Endometrial microvascular endothelial cells (primary cell): ENCODE results near the gene OXSR1. TPM values are rescaled to one million over a fixed set of nuclear protein-coding genes. Genes with fewer than 3 reads are reported as not detected.
"Not testable (repeated sequence)": the region's sequence is repeated elsewhere in the genome, so short reads cannot be mapped to it uniquely, and the experiment has no call there.

Source experiments
- in situ Hi-C: cut with HindIII; loops from 2 replicates; pipeline ENCODE4 v1.10.0; 2017; ENCODE audit warnings: low sequenced_read_pairs, low pct_unique_long_range_greater_than_20kb; ENCODE audit errors: inconsistent ontology term
- total RNA-seq: library from RNA; depleted of rRNA; stranded (reverse); fragments of >200 nt; gene quantifications from one replicate; pipeline ENCODE4 v1.2.3, GENCODE V29; 2015; ENCODE audit errors: inconsistent ontology term

The OXSR1 gene
- total RNA-seq, 1 donor from 2014 or later: 31.7 TPM

DNA sequence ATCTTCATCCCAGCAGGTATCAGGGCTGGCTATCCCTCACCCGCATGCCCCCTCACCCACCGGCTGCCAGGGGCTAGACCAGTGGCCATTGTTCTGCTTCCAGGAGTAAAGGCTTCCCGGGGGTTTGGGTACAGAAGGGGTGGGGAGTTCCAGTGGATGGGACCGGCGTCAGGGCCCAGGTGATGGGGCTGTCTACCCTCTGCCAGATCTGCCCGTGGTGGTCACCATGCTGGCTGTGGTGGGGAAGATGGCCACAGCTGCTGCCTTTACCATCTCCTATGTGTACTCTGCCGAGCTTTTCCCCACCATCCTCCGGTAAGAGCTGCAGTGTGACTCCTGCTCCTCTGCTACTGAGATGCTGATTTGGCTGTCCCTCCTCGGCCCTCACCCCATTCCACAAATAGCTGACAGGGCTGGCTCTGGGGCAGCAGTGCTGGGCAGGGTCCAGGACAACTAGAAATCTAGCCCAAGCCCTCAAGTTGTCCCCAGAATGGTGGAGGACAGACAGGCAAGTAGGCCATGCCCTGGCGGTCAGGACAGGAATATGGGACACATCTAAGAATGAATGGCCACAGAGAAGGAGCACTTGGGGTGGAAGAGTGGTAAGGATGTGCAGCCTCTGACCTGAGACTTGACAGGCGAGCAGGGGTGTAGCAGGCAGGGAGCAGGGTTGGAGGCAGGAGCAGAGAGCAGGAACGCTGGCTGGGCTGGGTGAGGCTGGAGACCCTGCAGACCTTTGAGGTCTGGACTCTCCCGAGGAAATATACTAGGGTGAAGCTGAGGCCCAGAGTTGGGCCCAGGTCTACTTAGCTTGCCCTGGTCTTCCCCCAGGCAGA, 111.0 kb downstream of the OXSR1 start:
- in situ Hi-C loops: no loop called here

DNA sequence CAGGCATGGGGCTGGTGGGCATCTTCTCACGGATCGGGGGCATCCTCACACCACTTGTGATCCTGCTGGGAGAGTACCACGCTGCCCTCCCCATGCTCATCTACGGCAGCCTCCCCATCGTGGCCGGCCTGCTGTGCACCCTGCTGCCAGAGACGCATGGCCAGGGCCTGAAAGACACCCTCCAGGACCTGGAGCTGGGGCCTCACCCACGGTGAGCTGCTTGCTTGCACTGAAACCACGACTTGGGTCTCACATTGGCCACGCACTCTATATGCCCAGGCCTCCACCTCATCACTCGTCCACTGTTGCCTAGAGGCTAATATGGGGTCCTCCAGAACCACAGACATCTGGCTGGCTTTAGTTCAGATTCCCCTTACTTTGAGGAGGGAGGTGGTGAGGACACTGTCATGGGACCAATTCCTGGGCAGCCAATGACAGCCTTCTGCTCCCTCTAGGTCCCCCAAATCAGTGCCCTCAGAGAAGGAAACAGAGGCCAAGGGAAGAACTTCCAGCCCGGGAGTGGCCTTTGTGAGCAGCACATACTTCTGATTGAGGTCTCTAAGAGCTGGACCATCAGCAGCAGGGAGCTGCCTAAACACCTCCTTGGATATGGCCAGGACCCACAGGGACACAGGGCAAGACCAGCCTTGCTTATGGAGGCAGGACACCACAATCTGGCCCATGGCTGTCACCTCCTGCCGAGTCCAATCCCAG, 111.7 kb downstream of the OXSR1 start:
- in situ Hi-C loops: no loop called here

DNA sequence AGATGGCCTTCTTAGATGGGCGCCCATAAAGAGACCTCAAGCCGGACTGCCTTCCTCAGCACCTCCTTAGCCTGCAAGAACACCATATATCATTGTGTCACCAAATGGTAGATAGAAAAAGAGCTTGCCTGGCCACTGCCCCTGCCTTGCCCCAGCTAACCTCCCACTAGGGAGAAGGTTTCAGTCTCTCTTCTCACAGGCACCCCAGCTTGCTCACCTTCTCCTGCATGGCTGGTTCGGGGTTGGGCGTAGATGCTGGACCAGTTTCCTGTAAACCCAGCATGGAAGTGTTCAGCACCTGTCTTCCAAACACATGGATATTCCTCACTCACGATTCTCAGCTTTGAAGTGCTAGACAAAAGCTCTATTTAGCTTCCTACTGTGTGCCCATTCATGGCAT, 113.5 kb downstream of the OXSR1 start:
- in situ Hi-C loops: no loop called here

DNA sequence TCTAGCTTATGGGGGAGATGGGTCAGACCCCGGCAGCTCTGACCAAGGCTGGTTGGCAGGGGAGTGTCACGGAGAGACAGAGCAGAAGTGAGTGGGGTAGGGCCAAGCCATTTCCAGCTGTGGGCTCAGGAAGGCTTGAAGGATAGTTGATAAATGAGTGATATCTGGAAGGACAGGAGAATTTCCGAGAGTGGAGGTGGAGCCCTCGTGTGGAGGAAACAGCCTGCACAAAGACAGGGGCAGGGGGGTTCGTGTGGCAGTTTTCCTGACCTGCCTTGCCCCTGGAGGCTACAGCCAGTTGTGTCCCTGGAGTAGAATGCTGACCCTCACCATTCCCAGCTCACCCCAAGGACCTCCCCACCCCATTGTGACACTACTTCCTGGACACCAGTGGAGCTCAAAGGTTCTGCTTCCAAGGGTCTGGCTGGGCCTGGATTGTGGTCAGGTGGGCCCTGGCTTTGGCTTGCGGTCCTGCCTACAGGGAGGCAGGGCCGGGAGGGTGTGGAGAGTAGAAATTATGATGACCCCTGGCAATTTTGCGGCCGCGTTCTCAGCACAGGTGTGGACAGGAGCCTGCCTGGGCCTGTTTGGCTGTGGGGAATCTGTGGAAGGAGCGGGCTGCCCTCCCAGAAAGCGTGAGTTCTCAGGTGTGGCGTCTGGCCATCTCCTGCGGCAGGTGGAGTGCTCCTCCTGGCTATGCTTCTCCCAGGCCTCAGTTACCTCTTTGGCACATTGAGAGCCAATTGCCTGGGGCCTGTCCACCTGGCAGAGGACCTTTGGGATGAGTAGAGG, 116.8 kb downstream of the OXSR1 start, which contains the start of gene SLC22A14:
SLC22A14 (plus strand) TSS at position 400 of the 792 bp plus-strand sequence. CDS start 23,733 bp downstream, outside the sequence.
- in situ Hi-C loops: no loop called here

DNA sequence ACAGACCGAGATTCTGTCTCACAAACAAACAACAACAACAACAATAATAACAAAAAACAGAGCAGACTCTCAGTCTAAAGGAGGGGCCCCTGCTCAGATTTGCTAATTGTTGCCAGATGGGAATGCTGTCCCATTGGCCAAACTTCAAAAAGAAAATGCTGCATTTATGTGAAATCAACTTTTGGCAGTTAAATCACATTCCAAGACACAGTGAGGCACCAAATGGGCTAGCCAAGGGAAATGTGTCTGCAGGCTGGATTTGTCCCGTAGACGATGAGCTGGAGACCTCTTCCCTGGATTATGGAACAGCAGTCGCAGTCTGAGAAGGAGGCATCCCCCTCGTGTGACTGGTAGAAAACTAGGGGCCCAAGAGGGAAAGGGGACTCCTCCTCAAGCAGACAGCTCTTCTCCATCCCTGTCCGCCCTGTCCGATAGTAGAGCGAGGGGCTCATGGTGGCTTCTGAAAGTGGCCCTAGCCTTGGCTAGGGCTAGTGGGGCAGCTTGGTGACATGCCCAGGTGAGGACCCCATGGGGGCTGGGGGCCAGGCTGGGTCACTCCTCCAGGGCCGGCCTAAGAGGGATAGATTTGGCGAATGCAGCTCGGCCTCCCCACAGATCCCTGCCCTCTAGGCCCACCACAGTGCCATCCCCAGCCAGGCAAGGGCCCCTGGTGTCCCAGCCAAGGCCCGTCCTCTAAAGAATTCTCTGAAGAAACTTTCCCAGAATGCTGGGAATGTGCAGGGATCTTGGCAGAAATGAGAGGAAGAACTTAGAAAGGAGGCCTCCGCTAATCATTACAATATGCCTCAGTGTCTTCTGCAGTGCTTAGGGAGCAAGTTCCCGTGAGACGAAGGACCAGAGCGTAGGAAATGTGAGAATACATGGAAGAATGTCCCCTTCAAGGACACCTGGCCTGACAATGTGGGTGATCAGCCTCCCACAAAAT, 118.7 kb downstream of the OXSR1 start:
- in situ Hi-C loops: no loop called here

DNA sequence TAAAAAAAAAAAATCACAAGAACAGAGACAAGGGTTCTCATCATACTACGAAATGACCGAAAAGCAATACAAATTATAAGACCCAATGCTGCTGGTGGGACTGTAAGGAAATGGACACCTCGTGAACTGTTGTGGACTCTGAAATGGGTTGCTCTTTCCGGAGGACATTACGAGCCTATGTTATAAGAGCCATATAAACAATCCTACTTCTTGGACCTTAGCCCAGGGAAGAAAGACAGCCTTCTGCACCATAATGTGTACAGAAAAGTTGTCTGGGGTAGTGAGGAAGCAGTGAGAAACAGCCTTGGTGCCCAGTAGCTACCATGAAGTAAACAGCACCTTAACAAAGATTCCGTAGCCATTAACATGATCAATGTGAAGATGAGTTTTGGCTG, 119.4 kb downstream of the OXSR1 start:
- in situ Hi-C loops: no loop called here

DNA sequence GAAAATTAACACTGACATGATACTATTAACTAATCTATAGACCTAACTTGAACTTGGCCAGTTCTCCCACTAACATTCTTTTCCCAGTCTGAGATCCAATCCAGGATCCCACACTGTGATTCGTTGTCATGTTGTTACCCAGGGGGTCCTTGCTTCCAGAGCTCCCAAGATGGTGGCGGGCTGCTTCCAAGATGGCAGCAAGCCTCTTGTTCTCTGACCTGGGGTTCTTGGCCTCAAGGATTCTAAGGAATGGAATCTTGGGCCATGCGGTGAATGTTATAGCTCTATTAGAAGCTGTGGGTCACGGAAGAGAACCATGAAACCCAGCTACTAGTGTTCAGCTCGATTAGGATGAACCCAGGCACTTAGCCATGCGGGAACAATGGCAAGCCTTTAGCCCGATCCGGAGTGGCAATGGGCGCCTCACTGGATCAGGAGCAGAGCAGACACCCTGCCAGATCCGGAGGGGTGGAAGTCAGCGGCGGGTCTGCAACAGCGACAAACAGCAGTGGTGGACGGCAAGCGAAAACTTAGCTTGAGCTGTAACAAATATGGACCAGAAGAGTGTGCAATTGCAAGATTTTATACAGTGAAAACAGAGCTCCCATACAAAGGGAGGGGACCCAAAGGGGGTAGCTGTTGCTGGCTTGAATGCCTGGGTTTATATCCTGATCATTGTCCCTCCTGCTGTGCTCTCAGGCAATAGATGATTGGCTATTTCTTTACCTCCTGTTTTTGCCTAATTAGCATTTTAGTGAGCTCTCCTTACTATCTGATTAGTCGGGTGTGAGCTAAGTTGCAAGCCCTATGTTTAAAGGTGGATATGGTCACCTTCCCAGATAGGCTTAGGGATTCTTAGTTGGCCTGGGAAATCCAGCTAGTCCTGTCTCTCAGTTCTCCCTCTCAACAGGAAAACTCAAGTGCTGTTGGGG, 124.2 kb downstream of the OXSR1 start:
- in situ Hi-C loops: not testable (repeated sequence)

DNA sequence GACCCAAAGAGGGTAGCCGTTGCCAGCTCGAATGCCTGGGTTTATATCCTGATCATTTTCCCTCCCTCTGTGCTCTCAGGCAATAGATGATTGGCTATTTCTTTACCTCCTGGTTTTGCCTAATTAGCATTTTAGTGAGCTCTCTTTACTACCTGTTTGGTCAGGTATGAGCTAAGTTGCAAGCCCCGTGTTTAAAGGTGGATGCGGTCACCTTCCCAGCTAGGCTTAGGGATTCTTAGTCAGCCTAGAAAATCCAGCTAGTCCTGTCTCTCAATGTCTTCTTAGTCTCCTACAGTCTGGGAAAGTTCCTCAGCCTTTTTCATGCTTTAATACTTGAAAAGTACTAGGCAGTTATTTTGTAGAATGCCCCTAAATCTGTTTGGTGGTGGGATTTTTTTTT, 131.7 kb downstream of the OXSR1 start:
- in situ Hi-C loops: not testable (repeated sequence)

DNA sequence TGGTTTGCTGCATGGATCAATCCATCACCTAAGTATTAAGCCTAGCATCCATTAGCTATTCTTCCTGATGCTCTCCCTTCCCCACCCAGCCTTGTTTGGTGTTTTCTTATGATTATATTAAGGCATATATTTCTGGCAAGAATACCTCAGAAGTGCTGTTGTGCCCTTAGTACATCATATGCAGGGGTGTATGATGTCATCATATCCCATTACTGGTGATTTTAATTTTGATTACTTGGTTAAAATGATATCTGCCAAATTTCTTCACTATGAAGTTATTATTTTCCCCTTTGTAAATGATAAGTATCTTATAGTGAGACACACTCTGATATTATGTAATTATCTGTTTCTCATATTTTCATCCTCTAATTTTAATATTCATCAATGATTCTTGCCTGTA, 132.2 kb downstream of the OXSR1 start:
- in situ Hi-C loops: no loop called here

DNA sequence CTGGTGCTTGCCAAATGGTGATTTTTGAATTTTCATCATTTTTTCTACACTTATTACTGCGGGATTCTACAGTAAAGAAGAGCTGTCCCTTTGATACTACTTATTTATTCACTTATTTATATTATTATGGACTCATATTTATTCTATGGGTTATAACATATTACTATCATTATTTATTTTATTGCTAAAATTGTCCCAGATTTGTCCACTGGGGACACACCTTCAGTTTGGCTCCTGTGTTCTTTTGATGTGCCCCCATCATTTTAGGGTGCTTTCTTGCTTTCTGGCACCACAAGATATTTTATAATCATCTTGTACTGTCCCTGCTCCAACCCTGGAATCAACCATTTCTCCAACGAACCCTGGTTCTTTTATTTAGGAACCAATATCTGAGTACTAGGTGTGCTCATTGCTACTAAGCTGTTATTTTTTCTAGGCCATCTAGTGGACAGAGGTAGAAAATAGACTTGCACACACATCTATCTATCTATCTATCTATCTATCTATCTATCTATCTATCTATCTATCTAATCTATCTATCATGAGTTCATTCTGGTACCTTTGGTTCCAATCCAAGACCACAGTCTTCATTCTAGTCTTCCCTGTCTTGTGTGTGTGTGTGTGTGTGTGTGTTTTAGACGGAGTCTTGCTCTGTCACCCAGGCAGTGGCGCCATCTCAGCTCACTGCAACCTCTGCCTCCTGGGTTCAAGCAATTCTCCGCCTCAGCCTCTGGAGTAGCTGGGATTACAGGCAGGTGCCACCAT, 132.8 kb downstream of the OXSR1 start:
- in situ Hi-C loops: no loop called here

Other genes with a start within 250 kb of the OXSR1 start
- gene VILL, start 174.8 kb upstream of the OXSR1 start, total RNA-seq: 4.4 TPM
- 10.1 TPM for gene PLCD1, start 135.9 kb upstream of the OXSR1 start, total RNA-seq
- not detected for gene DLEC1, start 126.3 kb upstream of the OXSR1 start, total RNA-seq
- gene ACAA1, start 28.4 kb upstream of the OXSR1 start, total RNA-seq: 53.8 TPM
- gene MYD88, start 26.9 kb upstream of the OXSR1 start, total RNA-seq: 39.3 TPM
- not detected for gene SLC22A13, start 100.3 kb downstream of the OXSR1 start, total RNA-seq
- not detected for gene SLC22A14, start 116.8 kb downstream of the OXSR1 start, total RNA-seq
- 0.84 TPM for gene XYLB, start 181.2 kb downstream of the OXSR1 start, total RNA-seq